MCF 10A (cell line): Measurements from ENCODE around the gene CCDC81. TPM values are rescaled to one million over a fixed set of nuclear protein-coding genes. Genes with fewer than 3 reads are reported as not detected.
A peak's percentile ranks its signal among the peaks of the same experiment; 100 is the strongest.

Experiments
- BruUV-seq: library from RNA; stranded (reverse); fragments of 400-500 nt; replicated peaks from 2 replicates; lab custom pipeline; 2021; lab: Mats Ljungman, UMichigan
- CTCF ChIA-PET: fragments of 300-600 bp; sonication (Branson Sonifier 250); formaldehyde crosslinking; extraction: SDS; loops from one replicate; lab custom pipeline; 2021; ENCODE audit warnings: antibody characterized with exemption, inconsistent platforms; lab: Yijun Ruan, JAX
- POLR2A ChIA-PET: fragments of 300-600, 350-650 bp; sonication (Branson Sonifier 250); formaldehyde crosslinking; extraction: SDS; loops from one replicate; lab custom pipeline; 2020; ENCODE audit warnings: antibody characterized with exemption, inconsistent platforms; lab: Yijun Ruan, JAX
- DNase-seq: peaks from one replicate; pipeline ENCODE4 v3.0.0-alpha.2; 2018; ENCODE audit not compliant: unreplicated experiment
- H3K27ac Mint-ChIP-seq: one replicate; pipeline ENCODE4 v1.8.0; 2022; ENCODE audit warnings: mild to moderate bottlenecking, low read depth, mixed read lengths; ENCODE audit not compliant: unreplicated experiment
- H3K27me3 Mint-ChIP-seq: one replicate; pipeline ENCODE4 v1.8.0; 2022; ENCODE audit warnings: mixed read lengths; ENCODE audit not compliant: insufficient read depth, unreplicated experiment
- H3K36me3 Mint-ChIP-seq: one replicate; pipeline ENCODE4 v1.8.0; 2022; ENCODE audit warnings: mild to moderate bottlenecking, moderate library complexity, mixed read lengths; ENCODE audit not compliant: insufficient read depth, unreplicated experiment
- H3K4me1 Mint-ChIP-seq: one replicate; pipeline ENCODE4 v1.8.0; 2022; ENCODE audit warnings: mixed read lengths; ENCODE audit not compliant: insufficient read depth, unreplicated experiment
- H3K4me3 Mint-ChIP-seq: one replicate; pipeline ENCODE4 v1.8.0; 2022; ENCODE audit warnings: mild to moderate bottlenecking, moderate library complexity, mixed read lengths; ENCODE audit not compliant: unreplicated experiment
- H3K9me3 Mint-ChIP-seq: one replicate; pipeline ENCODE4 v1.8.0; 2022; ENCODE audit warnings: mixed read lengths; ENCODE audit not compliant: unreplicated experiment
- intact Hi-C: fragments of 100-400 bp; cut with micrococcal nuclease; formaldehyde crosslinking; loops from 2 replicates; pipeline ENCODE4 v1.14.1; 2022
- total RNA-seq: library from RNA; stranded (reverse); gene quantifications from 2 replicates; pipeline ENCODE4 v1.2.3, GENCODE V29; 2022
- TF ChIP-seq, protein P1 (sequence below): fragments of 200-600 bp; IDR thresholded peaks from one replicate; pipeline ENCODE4 v1.8.0; 2022; ENCODE audit warnings: antibody characterized with exemption, mild to moderate bottlenecking; ENCODE audit not compliant: unreplicated experiment

The CCDC81 gene
- total RNA-seq, 1 experiment from 2014 or later = 1.7 TPM

- Mint-ChIP-seq H3K9me3 (no peaks in the 10 kb centered on the region), H3K4me3 (no peak overlapping the region), H3K27ac (no peak overlapping the region), H3K36me3 (no peaks in the 10 kb centered on the region), H3K4me1 (no peaks in the 10 kb centered on the region), H3K27me3 (no peaks in the 10 kb centered on the region)
- BruUV-seq = no TSS peak
- TF ChIP-seq, protein P1, sequence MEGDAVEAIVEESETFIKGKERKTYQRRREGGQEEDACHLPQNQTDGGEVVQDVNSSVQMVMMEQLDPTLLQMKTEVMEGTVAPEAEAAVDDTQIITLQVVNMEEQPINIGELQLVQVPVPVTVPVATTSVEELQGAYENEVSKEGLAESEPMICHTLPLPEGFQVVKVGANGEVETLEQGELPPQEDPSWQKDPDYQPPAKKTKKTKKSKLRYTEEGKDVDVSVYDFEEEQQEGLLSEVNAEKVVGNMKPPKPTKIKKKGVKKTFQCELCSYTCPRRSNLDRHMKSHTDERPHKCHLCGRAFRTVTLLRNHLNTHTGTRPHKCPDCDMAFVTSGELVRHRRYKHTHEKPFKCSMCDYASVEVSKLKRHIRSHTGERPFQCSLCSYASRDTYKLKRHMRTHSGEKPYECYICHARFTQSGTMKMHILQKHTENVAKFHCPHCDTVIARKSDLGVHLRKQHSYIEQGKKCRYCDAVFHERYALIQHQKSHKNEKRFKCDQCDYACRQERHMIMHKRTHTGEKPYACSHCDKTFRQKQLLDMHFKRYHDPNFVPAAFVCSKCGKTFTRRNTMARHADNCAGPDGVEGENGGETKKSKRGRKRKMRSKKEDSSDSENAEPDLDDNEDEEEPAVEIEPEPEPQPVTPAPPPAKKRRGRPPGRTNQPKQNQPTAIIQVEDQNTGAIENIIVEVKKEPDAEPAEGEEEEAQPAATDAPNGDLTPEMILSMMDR = no peak
- intact Hi-C loops = no loop called here
- ChIA-PET POLR2A (no interaction called here), CTCF (interaction anchor here (0.7 to 2.1 kb wide), 3 partner anchors 18 to 52 kb away, joined by 3 to 9 read pairs (median 3); no protein-coding TSS in a partner anchor)
- no peak for DNase-seq
Measured at GRCh38 chr11:86398106-86398505, 23.4 kb downstream of the CCDC81 start.

DNA sequence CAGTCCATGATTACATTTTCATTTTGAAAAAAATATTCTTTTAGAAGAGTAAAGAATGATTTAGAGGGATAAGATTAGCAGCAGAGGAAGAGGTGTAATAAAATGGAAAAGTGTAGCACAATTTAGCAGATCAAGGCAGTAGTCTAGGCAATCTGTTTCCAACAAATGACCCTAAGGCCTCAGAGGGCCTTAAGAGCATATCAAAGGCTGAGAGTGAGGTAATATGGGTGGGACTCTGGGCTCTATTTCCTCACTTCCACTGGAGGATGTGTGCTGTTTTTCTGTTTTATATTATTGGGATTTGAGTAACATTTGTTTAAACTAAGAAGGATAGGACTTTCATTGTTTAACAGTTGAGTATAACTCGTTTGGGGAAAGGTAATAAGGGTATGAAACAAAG is 28.8 kb downstream of the CCDC81 start:
- Mint-ChIP-seq H3K27me3 (no peaks in the 10 kb centered on the region), H3K4me1 (no peaks in the 10 kb centered on the region), H3K4me3 (no peak overlapping the region), H3K9me3 (no peaks in the 10 kb centered on the region), H3K36me3 (no peaks in the 10 kb centered on the region), H3K27ac (no peak overlapping the region)
- TF ChIP-seq, protein P1 = no peak
- ChIA-PET CTCF (interaction anchor here (1.4 kb wide), 1 partner anchor 13 kb away, joined by 5 read pairs; no protein-coding TSS in a partner anchor), POLR2A (interaction anchor here (0.6 kb wide), 1 partner anchor 1913 kb away, joined by 4 read pairs; no protein-coding TSS in a partner anchor)
- DNase-seq = no peak
- no TSS peak for BruUV-seq
- intact Hi-C loops = no loop called here

GRCh38 chr11:86408845-86409244 is 34.2 kb downstream of the CCDC81 start:
- Mint-ChIP-seq H3K9me3 (no peaks in the 10 kb centered on the region), H3K36me3 (no peaks in the 10 kb centered on the region), H3K4me3 (no peak overlapping the region), H3K27ac (no peak overlapping the region), H3K4me1 (no peaks in the 10 kb centered on the region), H3K27me3 (no peaks in the 10 kb centered on the region)
- ChIA-PET CTCF (interaction anchor here (2.1 kb wide), 1 partner anchor 48 kb away, joined by 9 read pairs; no protein-coding TSS in a partner anchor), POLR2A (no interaction called here)
- intact Hi-C loops = loop anchor here (5.0 kb wide), 1 partner anchor 47 kb away; no protein-coding TSS in a partner anchor
- BruUV-seq = no TSS peak
- TF ChIP-seq, protein P1 = peak; percentile 23
- peak; percentile 2 for DNase-seq

- Mint-ChIP-seq H3K9me3 (no peaks in the 10 kb centered on the region), H3K36me3 (no peaks in the 10 kb centered on the region), H3K4me1 (no peaks in the 10 kb centered on the region), H3K4me3 (no peak overlapping the region), H3K27ac (no peak overlapping the region), H3K27me3 (no peaks in the 10 kb centered on the region)
- DNase-seq = peak; percentile 8
- intact Hi-C loops = loop anchor here (10.0 kb wide), 1 partner anchor 559 kb away; the partner anchor contains the start of gene CCDC83
- CTCF ChIA-PET = interaction anchor here (0.6 to 3.9 kb wide), 4 partner anchors 53 to 171 kb away, joined by 3 to 22 read pairs (median 3); no protein-coding TSS in a partner anchor
- BruUV-seq = no TSS peak
- POLR2A ChIA-PET = interaction anchor here (0.6 to 1.0 kb wide), 2 partner anchors 35 to 277 kb away, joined by 3 read pairs; no protein-coding TSS in a partner anchor
- TF ChIP-seq, protein P1 = no peak
Measured at GRCh38 chr11:86414032-86414431, 39.3 kb downstream of the CCDC81 start.
